Ovary (tissue), 3 donors: ENCODE results near the gene KCNK1.

Source experiments
- EP300 ChIP-seq: sonication (generic); formaldehyde crosslinking; IDR thresholded peaks from one replicate; pipeline ENCODE4 v1.6.1; 2017; ENCODE audit warnings: antibody characterized with exemption
- POLR2A ChIP-seq: fragments of 450-650 bp; IDR thresholded peaks from one replicate; pipeline ENCODE4 v1.6.1; 2017; ENCODE audit warnings: antibody characterized with exemption, mild to moderate bottlenecking, moderate library complexity
- TF ChIP-seq, protein P1 (sequence below), 3 donors: fragments of 450-650 bp in 2 of 3; fragments of 200-600 bp in 1 of 3; IDR thresholded peaks; one replicate each; pipeline versions ENCODE4 v1.5.1 to v1.8.0; 2016 to 2022; ENCODE audit warnings: antibody characterized with exemption in 3 of 3, mild to moderate bottlenecking in 1 of 3
- donor health status: DM: no; HTN: no; CAD: no.

DNA sequence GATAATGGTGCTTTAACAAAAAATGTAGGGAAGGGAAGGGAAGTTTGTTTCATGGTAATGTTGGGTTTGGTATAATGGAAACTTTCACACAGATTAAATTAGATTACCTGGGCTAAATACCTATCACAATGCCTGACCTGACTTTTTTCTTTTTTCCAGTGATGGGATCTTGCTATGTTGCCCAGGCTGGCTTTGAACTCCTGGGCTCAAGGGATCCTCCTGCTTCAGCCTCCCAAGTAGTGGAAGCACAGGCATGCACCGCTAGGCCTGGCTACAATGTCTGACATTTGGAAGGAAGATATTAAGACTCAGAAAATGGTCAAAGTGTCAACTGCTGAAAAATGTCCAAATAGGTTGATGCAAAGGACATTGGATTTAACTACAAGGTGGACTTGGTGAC is 67.4 kb downstream of the KCNK1 start:
- TF ChIP-seq, protein P1, sequence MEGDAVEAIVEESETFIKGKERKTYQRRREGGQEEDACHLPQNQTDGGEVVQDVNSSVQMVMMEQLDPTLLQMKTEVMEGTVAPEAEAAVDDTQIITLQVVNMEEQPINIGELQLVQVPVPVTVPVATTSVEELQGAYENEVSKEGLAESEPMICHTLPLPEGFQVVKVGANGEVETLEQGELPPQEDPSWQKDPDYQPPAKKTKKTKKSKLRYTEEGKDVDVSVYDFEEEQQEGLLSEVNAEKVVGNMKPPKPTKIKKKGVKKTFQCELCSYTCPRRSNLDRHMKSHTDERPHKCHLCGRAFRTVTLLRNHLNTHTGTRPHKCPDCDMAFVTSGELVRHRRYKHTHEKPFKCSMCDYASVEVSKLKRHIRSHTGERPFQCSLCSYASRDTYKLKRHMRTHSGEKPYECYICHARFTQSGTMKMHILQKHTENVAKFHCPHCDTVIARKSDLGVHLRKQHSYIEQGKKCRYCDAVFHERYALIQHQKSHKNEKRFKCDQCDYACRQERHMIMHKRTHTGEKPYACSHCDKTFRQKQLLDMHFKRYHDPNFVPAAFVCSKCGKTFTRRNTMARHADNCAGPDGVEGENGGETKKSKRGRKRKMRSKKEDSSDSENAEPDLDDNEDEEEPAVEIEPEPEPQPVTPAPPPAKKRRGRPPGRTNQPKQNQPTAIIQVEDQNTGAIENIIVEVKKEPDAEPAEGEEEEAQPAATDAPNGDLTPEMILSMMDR (IDR thresholded peaks at IDR 0.05): no peak
- no peak for TF ChIP-seq POLR2A
- no peak for TF ChIP-seq EP300
